HL-60 (cell line): ENCODE measurements around the gene WDR93.

Source experiments
- CTCF ChIP-seq: IDR thresholded peaks from one replicate; pipeline ENCODE4 v1.5.1; 2011; ENCODE audit warnings: low read length, control low read depth, inconsistent platforms; ENCODE audit not compliant: insufficient read depth
- GABPA ChIP-seq: IDR thresholded peaks from 2 replicates; pipeline ENCODE4 v1.6.1; 2012; ENCODE audit warnings: low read depth
- POLR2AphosphoS5 ChIP-seq: IDR thresholded peaks from 2 replicates; pipeline ENCODE4 v1.6.1; 2012; ENCODE audit warnings: low read depth
- REST ChIP-seq: IDR thresholded peaks from 2 replicates; pipeline ENCODE4 v1.6.1; 2012; ENCODE audit warnings: low read depth; ENCODE audit not compliant: insufficient replicate concordance
- SPI1 ChIP-seq: IDR thresholded peaks from 2 replicates; pipeline ENCODE4 v1.6.1; 2012; ENCODE audit warnings: low read depth, mild to moderate bottlenecking, borderline replicate concordance

GRCh38 chr15:89768071-89768500 is 77.5 kb downstream of the WDR93 start:
- TF ChIP-seq CTCF: no peak
- TF ChIP-seq GABPA: no peak
- TF ChIP-seq POLR2AphosphoS5: no peak
- TF ChIP-seq REST: no peak
- TF ChIP-seq SPI1: no peak
